ENCODE results near the gene MPHOSPH6. TPM values are rescaled to one million over a fixed set of nuclear protein-coding genes. Genes with fewer than 3 reads are reported as not detected.

The MPHOSPH6 gene
- total and polyA plus RNA-seq, 2 of the 13 experiments (the other 11 are each of a cell fraction or from before 2014, with no cell fraction given) = 28.4 to 76.4 TPM

- CTCF ChIA-PET (ENCODE audit: low intra/inter-chr PET ratio, low total read pairs) = no interaction called here
- no peaks in the 10 kb centered on the region for H3K79me2 ChIP-seq (ENCODE audit: insufficient read depth, low read length)
- no peak overlapping the region for H3K27ac ChIP-seq (ENCODE audit: extremely low read length, insufficient read depth, low read length)
- no peak overlapping the region for H3K4me3 ChIP-seq (replicated peaks in 1 of 3; ENCODE audit: insufficient read depth in 1 of 3, low read depth in 2 of 3, low read length in 3 of 3)
- FAIRE-seq (no peak), DNase-seq (ENCODE audit: low spot score) (no peak), ATAC-seq (no peak)
- intact Hi-C loops (cut with micrococcal nuclease; ENCODE audit: unreplicated experiment) (no loop called here), in situ Hi-C loops (cut with HindIII; ENCODE audit: extremely low pct_ligation_motif_present, low pct_unique_long_range_greater_than_20kb) (no loop called here)
- no TSS peak for BruUV-seq (replicated peaks)
- H3K9ac ChIP-seq (ENCODE audit: insufficient read depth, low read depth, low read length) = no peak overlapping the region
- H3K4me2 ChIP-seq (ENCODE audit: low read depth, low read length) = no peak overlapping the region
- no peaks in the 10 kb centered on the region for H4K20me1 ChIP-seq (ENCODE audit: insufficient read depth, low read length)
- 3% methylated on average over 2 of the region's 2 CpGs for WGBS (ENCODE audit: low lambda C conversion rate)
- POLR2A ChIA-PET = no interaction called here
- no peaks in the 10 kb centered on the region; a peak in 1 of 5 replicates for H3K27me3 ChIP-seq (ENCODE audit: control insufficient read depth in 1 of 2, insufficient read depth in 2 of 2, low read length in 2 of 2)
- H3K4me1 ChIP-seq (ENCODE audit: insufficient read depth, low read length) = peaks cover 9% of the 10 kb centered on the region; the same call in 1 of the 2 replicates
- H3K9me3 ChIP-seq (ENCODE audit: low read length) = no peaks in the 10 kb centered on the region
- H2AFZ ChIP-seq (ENCODE audit: low read length) = no peak overlapping the region
- H3K36me3 ChIP-seq (replicated peaks in 1 of 2; ENCODE audit: control insufficient read depth in 1 of 2, insufficient read depth in 2 of 2, low read length in 2 of 2) = no peaks in the 10 kb centered on the region
- TF ChIP-seq MTF1 (CRISPR knock-in tag; IDR thresholded peaks at IDR 0.05) (no peak), MLXIP (CRISPR knock-in tag; IDR thresholded peaks at IDR 0.05; ENCODE audit: borderline replicate concordance) (no peak), PBX2 (CRISPR knock-in tag; IDR thresholded peaks at IDR 0.05) (no peak), ZNF761 (CRISPR knock-in tag; conservative IDR thresholded peaks at IDR 0.05) (no peak), ZBTB43 (CRISPR knock-in tag; conservative IDR thresholded peaks at IDR 0.05) (no peak), NR1H2 (CRISPR knock-in tag; IDR thresholded peaks at IDR 0.05; ENCODE audit: borderline replicate concordance, low read depth) (no peak), POGZ (CRISPR knock-in tag; IDR thresholded peaks at IDR 0.05) (no peak), UBTF (CRISPR knock-in tag; IDR thresholded peaks at IDR 0.05) (no peak), SNAPC4 (CRISPR knock-in tag; IDR thresholded peaks at IDR 0.05) (no peak)
Observed at GRCh38 chr16:82195917-82196494, 26.0 kb upstream of the MPHOSPH6 start.

Measured in HepG2 (cell line).